GM23338 (cell line): ENCODE measurements around the gene GPRASP2.

ENCODE experiments used
- CREB1 ChIP-seq: fragments of 250-450 bp; sonication (Bioruptor Pico); IDR thresholded peaks from 2 replicates; pipeline ENCODE4 v1.5.0; 2020; ENCODE audit warnings: low read depth, mild to moderate bottlenecking, moderate library complexity
- EZH2 ChIP-seq: fragments of 200-600 bp; sonication (generic); IDR thresholded peaks from one replicate; pipeline ENCODE4 v1.8.0; 2017; ENCODE audit warnings: antibody characterized with exemption, mild to moderate bottlenecking, low read depth; ENCODE audit not compliant: unreplicated experiment
- EZH2phosphoT487 ChIP-seq: fragments of 200-600 bp; sonication (generic); IDR thresholded peaks from one replicate; pipeline ENCODE4 v1.8.1; 2018; ENCODE audit warnings: antibody characterized with exemption; ENCODE audit not compliant: unreplicated experiment
- POLR2AphosphoS5 ChIP-seq: IDR thresholded peaks from 2 replicates; pipeline ENCODE4 v1.6.1; 2016; ENCODE audit warnings: antibody characterized with exemption, low read depth
- TF ChIP-seq, protein P1 (sequence below), 2 experiments: fragments of 200-600 bp in 1 of 2; sonication (generic) in 1 of 2; conservative IDR thresholded peaks; 2 replicates each; pipeline versions ENCODE4 v1.5.1 to v1.6.1; 2016 to 2017; ENCODE audit warnings: antibody characterized with exemption in 2 of 2, low read depth in 2 of 2, mild to moderate bottlenecking in 2 of 2, moderate library complexity in 1 of 2

DNA sequence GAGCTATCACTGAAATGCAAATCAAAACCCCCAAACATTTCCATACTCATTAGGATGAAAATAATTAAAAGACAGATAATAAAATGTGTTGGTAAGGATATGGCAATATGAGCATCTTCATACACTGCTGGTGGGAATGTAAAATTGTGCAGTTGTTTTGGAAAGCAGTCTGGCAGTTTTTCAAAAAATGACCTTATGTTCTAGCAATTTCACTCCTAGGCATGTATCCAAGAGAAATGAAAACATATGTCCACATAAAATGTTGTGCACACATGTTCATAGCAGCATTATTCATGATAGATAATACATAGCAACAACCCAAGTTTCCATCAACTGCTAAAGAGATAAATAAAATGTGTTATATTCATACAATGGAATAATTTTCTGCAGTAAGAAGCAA is 14.8 kb upstream of the GPRASP2 start:
- no peak for TF ChIP-seq POLR2AphosphoS5
- TF ChIP-seq CREB1 (CRISPR knock-in tag) = no peak
- TF ChIP-seq, protein P1, sequence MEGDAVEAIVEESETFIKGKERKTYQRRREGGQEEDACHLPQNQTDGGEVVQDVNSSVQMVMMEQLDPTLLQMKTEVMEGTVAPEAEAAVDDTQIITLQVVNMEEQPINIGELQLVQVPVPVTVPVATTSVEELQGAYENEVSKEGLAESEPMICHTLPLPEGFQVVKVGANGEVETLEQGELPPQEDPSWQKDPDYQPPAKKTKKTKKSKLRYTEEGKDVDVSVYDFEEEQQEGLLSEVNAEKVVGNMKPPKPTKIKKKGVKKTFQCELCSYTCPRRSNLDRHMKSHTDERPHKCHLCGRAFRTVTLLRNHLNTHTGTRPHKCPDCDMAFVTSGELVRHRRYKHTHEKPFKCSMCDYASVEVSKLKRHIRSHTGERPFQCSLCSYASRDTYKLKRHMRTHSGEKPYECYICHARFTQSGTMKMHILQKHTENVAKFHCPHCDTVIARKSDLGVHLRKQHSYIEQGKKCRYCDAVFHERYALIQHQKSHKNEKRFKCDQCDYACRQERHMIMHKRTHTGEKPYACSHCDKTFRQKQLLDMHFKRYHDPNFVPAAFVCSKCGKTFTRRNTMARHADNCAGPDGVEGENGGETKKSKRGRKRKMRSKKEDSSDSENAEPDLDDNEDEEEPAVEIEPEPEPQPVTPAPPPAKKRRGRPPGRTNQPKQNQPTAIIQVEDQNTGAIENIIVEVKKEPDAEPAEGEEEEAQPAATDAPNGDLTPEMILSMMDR (conservative IDR thresholded peaks at IDR 0.05; ENCODE audit: low read depth in 2 of 2) = no peak
- no peak for TF ChIP-seq EZH2phosphoT487
- TF ChIP-seq EZH2 = no peak
